ENCODE measurements around the gene SLC16A3. TPM values are rescaled to one million over a fixed set of nuclear protein-coding genes. Genes with fewer than 3 reads are reported as not detected.

Gene SLC16A3
- total and polyA plus RNA-seq, 2 donors (not counting 1 experiment from before 2014, with no cell fraction given), result 14.9 to 65.7 TPM

GRCh38 chr17:82262344-82262743, 33.5 kb downstream of the SLC16A3 start:
- H3K79me2 ChIP-seq (ENCODE audit: control insufficient read depth, insufficient read depth, low read length), result peaks cover 93% of the 10 kb centered on the region
- TF ChIP-seq EZH2 (IDR thresholded peaks at IDR 0.05; ENCODE audit: borderline replicate concordance, insufficient read depth, low read depth, low read length, poor library complexity, severe bottlenecking), result no peak
- no peak for TF ChIP-seq CTCF (IDR thresholded peaks at IDR 0.05)
- H3K4me1 ChIP-seq (ENCODE audit: control insufficient read depth in 2 of 2, insufficient read depth in 2 of 2, low read length in 2 of 2), result no peaks in the 10 kb centered on the region
- H3K4me3 ChIP-seq (ENCODE audit: control extremely low read depth in 1 of 5, extremely low read depth in 1 of 5, insufficient read depth in 1 of 5, low read depth in 2 of 5, low read length in 4 of 5), result no peak overlapping the region
- 73% methylated on average over 4 of the region's 4 CpGs for WGBS (ENCODE audit: insufficient coverage)
- Mint-ChIP-seq H3K27me3 (no peaks in the 10 kb centered on the region), H3K27ac (no peak overlapping the region), H3K4me3 (no peak overlapping the region), H3K4me1 (peaks cover 14% of the 10 kb centered on the region), H3K9me3 (ENCODE audit: insufficient read depth) (no peaks in the 10 kb centered on the region)
- peaks cover 90% of the 10 kb centered on the region for H4K20me1 ChIP-seq (ENCODE audit: control insufficient read depth, insufficient read depth, low read length, poor library complexity, severe bottlenecking)
- H3K4me2 ChIP-seq (replicated peaks; ENCODE audit: low read depth, low read length, poor library complexity, severe bottlenecking), result no peak overlapping the region
- ChIA-PET POLR2A (no interaction called here), CTCF (interaction anchor here (0.9 kb wide), 1 partner anchor 26 kb away, joined by 4 read pairs; no protein-coding TSS in a partner anchor)
- H3K9ac ChIP-seq (ENCODE audit: low read length), result no peak overlapping the region
- no peak overlapping the region for H2AFZ ChIP-seq (ENCODE audit: insufficient read depth, low read depth, low read length, poor library complexity, severe bottlenecking)
- DNase-seq, result no peak
- peaks cover 6 to 89% of the 10 kb centered on the region in 2 experiments for H3K36me3 ChIP-seq (replicated peaks in 1 of 2; ENCODE audit: control extremely low read depth in 1 of 2, control insufficient read depth in 1 of 2, extremely low read depth in 1 of 2, insufficient read depth in 2 of 2, low read length in 1 of 2)
- intact Hi-C loops (cut with micrococcal nuclease), result no loop called here
- no peak overlapping the region for H3K27ac ChIP-seq (ENCODE audit: low read length in 2 of 2)
- no peaks in the 10 kb centered on the region for H3K27me3 ChIP-seq (replicated peaks in 1 of 4; ENCODE audit: control extremely low read depth in 1 of 4, control insufficient read depth in 3 of 4, insufficient read depth in 4 of 4, low read length in 3 of 4)
- no peak for ATAC-seq (ENCODE audit: low read depth)
- H3K9me3 ChIP-seq (ENCODE audit: control extremely low read depth in 1 of 3, control insufficient read depth in 2 of 3, insufficient read depth in 1 of 3, low read length in 2 of 3), result no peaks in the 10 kb centered on the region

GRCh38 chr17:82263641-82264040, 34.8 kb downstream of the SLC16A3 start:
- WGBS (ENCODE audit: insufficient coverage), result 98% methylated on average over 9 of the region's 9 CpGs
- peaks cover 0 to 12% of the 10 kb centered on the region in 2 donors for H3K4me1 ChIP-seq (ENCODE audit: control insufficient read depth in 2 of 2, insufficient read depth in 2 of 2, low read length in 2 of 2)
- peaks cover 95% of the 10 kb centered on the region for H3K79me2 ChIP-seq (ENCODE audit: control insufficient read depth, insufficient read depth, low read length)
- no peak overlapping the region for H3K4me2 ChIP-seq (replicated peaks; ENCODE audit: low read depth, low read length, poor library complexity, severe bottlenecking)
- H4K20me1 ChIP-seq (ENCODE audit: control insufficient read depth, insufficient read depth, low read length, poor library complexity, severe bottlenecking), result peaks cover 92% of the 10 kb centered on the region
- ChIA-PET CTCF (no interaction called here), POLR2A (interaction anchor here (0.5 kb wide), 1 partner anchor 44 kb away, joined by 3 read pairs; no protein-coding TSS in a partner anchor)
- ATAC-seq (ENCODE audit: low read depth) (no peak), DNase-seq (no peak)
- H3K27ac Mint-ChIP-seq, result no peak overlapping the region
- H2AFZ ChIP-seq (ENCODE audit: insufficient read depth, low read depth, low read length, poor library complexity, severe bottlenecking), result no peak overlapping the region
- H3K27ac ChIP-seq (ENCODE audit: low read length in 2 of 2), result no peak overlapping the region
- no peak overlapping the region for H3K9ac ChIP-seq (ENCODE audit: low read length)
- H3K9me3 Mint-ChIP-seq (ENCODE audit: insufficient read depth), result no peaks in the 10 kb centered on the region
- no peak overlapping the region for H3K4me3 Mint-ChIP-seq
- no peak for TF ChIP-seq CTCF (IDR thresholded peaks at IDR 0.05)
- TF ChIP-seq EZH2 (IDR thresholded peaks at IDR 0.05; ENCODE audit: borderline replicate concordance, insufficient read depth, low read depth, low read length, poor library complexity, severe bottlenecking), result no peak
- no peak overlapping the region for H3K4me3 ChIP-seq (ENCODE audit: control extremely low read depth in 1 of 5, extremely low read depth in 1 of 5, insufficient read depth in 1 of 5, low read depth in 2 of 5, low read length in 4 of 5)
- H3K27me3 Mint-ChIP-seq, result no peaks in the 10 kb centered on the region
- H3K27me3 ChIP-seq (replicated peaks in 1 of 4; ENCODE audit: control extremely low read depth in 1 of 4, control insufficient read depth in 3 of 4, insufficient read depth in 4 of 4, low read length in 3 of 4), result no peaks in the 10 kb centered on the region
- no peaks in the 10 kb centered on the region for H3K9me3 ChIP-seq (ENCODE audit: control extremely low read depth in 1 of 3, control insufficient read depth in 2 of 3, insufficient read depth in 1 of 3, low read length in 2 of 3)
- H3K4me1 Mint-ChIP-seq, result peaks cover 25% of the 10 kb centered on the region
- H3K36me3 ChIP-seq (replicated peaks in 1 of 2; ENCODE audit: control extremely low read depth in 1 of 2, control insufficient read depth in 1 of 2, extremely low read depth in 1 of 2, insufficient read depth in 2 of 2, low read length in 1 of 2), result peaks cover 6 to 92% of the 10 kb centered on the region in 2 experiments
- intact Hi-C loops (cut with micrococcal nuclease), result no loop called here

All from B cell (primary cell).